ENCODE results near the gene FAM229A.
A peak's percentile ranks its signal among the peaks of the same experiment; 100 is the strongest.
"Not testable (repeated sequence)": the region's sequence is repeated elsewhere in the genome, so short reads cannot be mapped to it uniquely, and the experiment has no call there.

The FAM229A gene

DNA sequence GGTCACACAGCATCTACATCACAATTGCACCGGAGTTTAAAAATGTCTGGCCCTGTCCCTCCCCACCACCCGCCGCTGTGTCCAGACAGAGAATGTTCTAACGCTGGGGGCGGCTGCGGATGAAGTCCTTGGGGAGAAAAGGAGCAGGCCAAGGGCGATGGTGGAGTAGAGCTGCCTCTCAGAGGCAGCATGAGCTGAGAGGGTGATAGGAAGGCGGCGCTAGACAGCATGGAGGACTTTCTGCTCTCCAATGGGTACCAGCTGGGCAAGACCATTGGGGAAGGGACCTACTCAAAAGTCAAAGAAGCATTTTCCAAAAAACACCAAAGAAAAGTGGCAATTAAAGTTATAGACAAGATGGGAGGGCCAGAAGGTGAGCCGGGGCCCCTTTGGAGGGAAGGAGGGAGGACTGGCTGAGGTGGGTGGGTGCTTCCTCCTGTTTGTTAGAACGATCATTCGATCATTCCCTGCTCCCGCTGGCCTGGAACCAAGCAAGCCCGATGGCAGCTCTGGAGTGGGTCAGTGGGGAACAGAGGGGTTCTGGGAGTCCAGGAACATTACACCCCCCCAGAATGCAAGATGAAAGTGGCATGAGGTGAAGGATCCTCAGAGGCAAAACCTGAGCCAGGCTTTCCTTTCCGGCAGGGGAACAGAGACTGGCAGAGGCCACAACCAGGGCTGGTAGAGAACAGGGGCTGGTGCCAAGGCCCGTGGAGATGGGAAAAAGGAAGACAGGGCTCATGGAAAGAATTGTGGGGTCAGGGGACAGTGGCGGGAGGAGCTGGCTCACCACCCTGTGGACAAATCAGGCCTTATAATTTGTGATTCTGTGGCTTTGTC, at the start of gene FAM229A, which contains the start of gene TSSK3:
FAM229A (minus strand) TSS at position 12 of the 840 bp plus-strand sequence. CDS start 394 bp downstream, outside the sequence.
TSSK3 (plus strand) TSS at position 66 of the 840 bp plus-strand sequence; CDS start at position 229, 163 bp downstream.
- DNase-seq (ENCODE audit: low read depth in 2 of 2): no peak

DNA sequence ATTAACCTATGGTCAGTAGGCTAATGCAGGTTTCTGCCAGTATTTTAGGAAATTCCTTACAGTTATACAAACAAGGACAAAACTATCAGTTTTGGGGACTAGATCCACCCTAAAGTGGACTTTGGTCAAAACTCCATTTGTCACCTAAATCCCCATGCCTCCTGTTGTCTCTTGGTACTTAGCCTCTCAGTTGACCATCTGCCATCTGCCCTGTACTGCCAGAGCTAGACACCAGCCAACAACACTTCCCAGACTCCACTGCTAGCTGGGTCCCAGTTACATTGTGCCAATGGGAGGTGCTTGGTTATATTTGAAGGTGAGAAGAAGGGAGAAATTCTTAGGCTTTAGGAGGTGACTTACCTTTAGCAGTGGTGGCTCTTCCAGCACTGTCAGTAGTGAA, 49.0 kb upstream of the FAM229A start:
- no peak for DNase-seq (ENCODE audit: low read depth in 2 of 2)

DNA sequence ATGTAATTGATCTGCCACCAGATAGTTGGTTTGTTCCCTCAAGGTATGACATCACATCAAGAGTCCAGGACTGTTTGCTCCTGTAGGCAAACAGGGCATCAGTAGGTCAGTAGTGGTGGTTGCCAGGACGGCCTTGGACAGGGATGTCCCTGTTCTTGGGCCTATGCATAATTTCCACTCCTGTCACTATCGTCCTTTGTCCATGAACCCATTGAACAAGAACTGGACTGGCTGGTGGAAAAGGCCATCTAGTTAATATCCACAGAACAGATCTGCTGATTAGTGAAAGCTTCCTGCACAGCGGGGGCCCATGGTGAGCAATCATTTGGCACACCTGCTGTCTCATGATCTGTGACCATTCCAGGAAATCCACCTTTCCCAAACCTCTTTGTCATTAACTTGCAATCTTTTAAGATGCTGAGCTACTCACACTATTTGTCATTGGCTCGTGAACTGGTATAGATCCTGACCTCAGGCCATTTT, 44.4 kb upstream of the FAM229A start:
- no peak for DNase-seq (ENCODE audit: low read depth in 2 of 2)

- no peak for DNase-seq (ENCODE audit: low read depth in 2 of 2)
Observed at GRCh38 chr1:32405672-32406467, 43.6 kb upstream of the FAM229A start.

GRCh38 chr1:32404946-32405345, 42.7 kb upstream of the FAM229A start:
- DNase-seq (ENCODE audit: low read depth in 2 of 2): no peak

- DNase-seq (ENCODE audit: low read depth in 2 of 2): no peak
Observed at GRCh38 chr1:32400876-32401631, 38.8 kb upstream of the FAM229A start.

DNA sequence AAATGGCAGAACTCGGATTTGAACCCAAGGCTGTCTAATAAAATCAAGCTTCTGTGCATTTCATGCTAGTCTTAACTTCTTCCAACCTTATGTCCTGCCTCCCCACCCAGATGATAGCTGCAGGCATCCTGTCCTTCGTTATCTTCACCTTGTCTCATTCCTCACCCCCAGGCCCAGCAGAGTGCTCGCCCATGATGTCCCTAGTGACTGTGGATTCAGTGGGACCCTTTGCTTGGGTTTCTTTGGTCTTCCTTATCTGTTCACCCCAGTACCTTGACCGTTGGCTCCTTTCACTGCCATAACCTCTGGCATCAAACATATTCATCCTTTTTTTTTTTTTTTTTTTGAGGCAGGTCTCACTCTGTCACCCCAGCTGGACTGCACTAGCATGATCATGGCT, 37.6 kb upstream of the FAM229A start:
- no peak for DNase-seq (ENCODE audit: low read depth in 2 of 2)

DNA sequence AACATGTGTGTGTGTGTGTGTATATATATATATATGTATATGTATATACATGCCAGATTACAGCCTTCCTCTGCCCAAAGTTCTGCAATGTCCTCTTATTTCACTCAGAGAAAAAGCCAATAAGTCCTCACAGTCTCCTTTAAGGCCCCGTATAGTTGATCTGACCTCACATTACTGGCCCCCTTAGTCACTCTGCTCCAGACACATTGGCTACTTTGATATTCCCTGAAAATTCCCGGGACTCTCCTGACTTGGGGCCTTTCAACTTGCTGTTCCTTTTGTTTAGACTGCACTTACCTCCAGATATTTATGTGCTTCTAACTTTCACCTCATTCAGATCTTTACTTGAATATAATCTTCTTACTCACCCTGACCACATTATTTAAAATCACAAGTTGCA, 36.1 kb upstream of the FAM229A start:
- no peak for DNase-seq (ENCODE audit: low read depth in 2 of 2)

DNA sequence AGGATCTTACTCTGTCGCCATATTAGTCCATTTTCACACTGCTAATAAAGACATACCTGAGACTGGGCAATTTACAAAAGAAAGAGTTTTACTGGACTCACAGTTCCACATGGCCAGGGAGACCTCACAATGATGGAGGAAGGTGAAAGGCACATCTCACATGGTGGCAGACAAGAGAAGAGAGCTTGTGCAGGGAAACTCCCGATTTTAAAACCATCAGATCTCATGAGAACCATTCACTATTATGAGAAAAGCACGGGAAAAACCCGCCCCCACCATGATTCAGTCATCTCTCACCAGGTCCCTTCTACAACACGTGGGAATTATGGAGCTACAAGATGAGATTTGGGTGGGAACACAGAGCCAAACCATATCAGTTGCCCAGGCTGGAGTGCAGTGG, 34.2 kb upstream of the FAM229A start:
- DNase-seq (ENCODE audit: low read depth in 2 of 2): not testable (repeated sequence)

DNA sequence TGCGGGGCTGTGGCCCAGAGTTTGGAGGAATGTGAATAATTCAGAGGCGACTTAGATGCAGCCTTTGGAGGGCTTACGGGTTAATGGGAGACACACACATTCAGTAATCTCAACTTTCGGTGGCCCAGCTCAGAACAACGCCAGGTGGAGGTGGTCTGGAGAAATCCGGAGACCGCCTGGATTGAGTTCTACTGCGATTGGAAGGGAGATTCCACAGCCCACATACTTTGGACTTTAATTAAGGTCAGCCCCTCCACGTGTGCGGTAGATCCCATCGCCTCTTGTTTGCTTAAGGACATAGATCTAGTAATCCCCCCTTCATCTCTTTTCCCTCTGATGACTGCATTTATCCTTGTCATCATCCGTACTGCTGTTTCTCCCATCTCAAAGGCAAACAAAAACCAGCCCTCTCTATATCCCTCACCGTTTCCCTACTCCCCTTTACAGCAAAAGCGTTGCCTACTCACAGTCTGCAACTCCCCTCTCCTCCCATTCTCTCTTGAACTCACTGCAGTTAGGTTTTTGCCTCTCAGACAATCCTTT, 32.7 kb upstream of the FAM229A start:
- no peak for DNase-seq (ENCODE audit: low read depth in 2 of 2)

DNA sequence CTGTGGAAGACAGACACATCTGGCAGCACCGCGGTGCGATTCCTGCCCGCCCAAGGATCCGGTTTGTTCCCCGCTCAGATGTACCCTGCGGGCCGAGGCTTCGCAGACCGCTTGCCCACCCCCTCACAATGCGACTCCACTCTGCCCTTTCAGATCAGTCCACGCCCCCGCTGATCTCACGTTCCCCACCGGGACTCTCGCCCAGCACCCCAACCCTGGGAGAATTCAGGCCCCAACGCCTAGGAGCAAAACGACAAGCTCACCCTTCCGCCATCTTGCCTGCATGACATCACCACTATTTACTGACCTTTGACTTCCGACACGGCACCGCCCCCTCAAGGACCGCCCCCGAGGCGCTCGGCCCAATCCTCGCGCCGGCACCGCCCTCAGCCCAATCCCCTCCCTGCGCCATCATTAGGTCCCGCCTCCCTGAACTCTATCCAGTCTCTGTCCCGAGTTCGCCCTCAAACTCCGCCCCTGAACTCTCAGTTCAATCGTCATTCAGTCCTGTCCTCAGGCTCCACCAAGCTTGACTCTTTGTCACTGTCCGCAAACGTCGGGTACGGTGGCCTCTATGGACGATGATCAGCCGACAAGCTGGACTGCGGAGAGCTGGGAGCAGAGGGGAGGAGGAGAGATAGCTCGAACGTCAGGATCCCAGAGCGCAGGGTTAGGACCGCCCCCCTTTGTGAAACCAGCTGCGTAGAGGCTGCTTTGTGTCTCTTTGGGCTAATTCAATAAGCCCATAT, 32.0 kb upstream of the FAM229A start, which contains the start of gene BSDC1:
BSDC1 (minus strand) TSS at position 301 of the 749 bp plus-strand sequence; CDS start at position 274, 27 bp downstream.
- DNase-seq (ENCODE audit: low read depth in 2 of 2): peak; percentile 94 to 95

DNA sequence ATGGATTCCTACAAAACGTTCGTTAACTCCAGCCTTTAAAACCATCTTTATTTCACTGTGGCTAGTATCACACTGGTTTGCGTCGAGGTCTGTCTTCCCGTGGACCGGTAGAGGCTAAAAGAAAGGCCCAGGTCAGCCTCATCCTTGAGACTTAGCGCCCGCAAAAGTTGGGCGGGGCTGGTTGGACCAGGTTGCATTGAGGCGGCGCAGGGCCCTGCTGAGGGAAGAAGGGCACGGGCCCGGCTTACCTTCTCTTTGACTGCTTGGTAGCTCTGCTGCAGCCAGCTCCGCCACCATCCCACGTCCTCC, 31.5 kb upstream of the FAM229A start:
- no peak for DNase-seq (ENCODE audit: low read depth in 2 of 2)

GRCh38 chr1:32393136-32393535, 30.9 kb upstream of the FAM229A start:
- DNase-seq (ENCODE audit: low read depth in 2 of 2): no peak

DNA sequence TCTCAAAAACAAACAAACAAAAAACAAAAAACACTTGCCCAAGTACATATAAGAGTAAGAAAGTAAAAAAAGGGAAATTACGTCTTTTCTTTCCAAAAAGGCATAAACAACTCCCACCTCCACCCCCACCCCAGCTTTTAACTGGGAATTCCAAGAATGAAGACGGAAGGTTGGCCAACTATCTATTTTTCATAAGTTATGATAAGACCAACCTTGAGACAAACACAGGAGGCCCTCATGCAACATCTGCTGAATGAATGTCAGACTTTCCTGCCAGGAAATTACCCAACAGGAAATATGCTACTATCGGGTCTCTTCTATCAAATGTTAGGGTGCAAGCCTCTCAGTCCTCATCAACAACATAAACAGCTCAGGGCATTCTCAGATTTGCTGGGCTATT, 30.0 kb upstream of the FAM229A start:
- no peak for DNase-seq (ENCODE audit: low read depth in 2 of 2)

GRCh38 chr1:32390904-32391870, 28.9 kb upstream of the FAM229A start:
- no peak for DNase-seq (ENCODE audit: low read depth in 2 of 2)

GRCh38 chr1:32388641-32389040, 26.4 kb upstream of the FAM229A start:
- DNase-seq (ENCODE audit: low read depth in 2 of 2): no peak

DNA sequence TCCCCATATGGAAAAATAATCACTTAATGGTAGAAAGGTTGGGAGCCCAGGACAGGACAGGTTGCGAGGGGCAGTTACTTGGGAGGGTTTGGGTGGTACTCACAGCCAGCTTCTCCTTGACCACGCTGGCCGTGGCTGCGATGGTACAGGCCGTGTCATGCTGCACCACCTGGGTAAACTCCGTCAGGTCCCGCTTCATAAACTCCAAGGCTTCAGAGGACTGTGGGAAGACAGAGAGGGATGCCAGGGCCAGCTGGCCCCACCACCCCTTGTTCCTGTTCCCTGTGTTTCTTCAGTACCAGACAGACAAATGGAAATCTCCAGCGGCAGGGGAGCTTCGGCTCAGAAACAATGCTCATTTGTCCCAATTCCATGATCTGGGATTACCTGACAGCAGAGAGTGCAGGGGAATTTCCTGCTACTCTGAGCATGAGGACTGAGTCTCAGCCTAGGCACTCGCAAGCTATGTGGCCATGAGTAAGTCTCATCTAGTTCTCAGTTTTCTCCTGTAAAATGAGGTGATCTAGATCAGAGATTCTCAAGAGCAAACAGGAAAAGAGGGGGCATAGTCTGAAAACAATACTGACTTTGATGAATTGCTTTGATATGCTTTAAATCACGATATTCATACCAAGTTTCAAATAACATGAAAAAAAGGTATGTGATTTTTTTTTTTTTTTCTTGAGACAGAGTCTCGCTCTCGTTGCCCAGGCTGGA, 24.5 kb upstream of the FAM229A start:
- DNase-seq (ENCODE audit: low read depth in 2 of 2): no peak

DNA sequence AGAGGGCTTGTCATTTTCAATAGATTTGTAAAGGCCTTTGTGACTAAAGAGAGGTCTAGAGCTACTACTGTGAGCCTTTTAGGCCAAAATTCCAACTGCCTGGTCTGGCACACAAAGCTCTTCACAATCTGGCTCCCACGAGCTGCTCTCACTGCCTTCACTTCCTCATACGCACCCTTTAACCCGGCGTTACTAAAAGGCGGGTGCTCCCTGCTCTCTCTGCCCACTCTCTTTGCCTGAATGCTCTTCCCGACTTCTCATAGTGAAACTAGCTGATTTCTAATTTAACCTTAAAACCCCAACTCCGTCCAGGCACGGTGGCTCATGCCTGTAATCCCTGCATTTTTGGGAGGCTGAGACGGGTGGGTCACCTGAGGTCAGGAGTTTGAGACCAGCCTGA, 17.8 kb upstream of the FAM229A start:
- no peak for DNase-seq (ENCODE audit: low read depth in 2 of 2)
